ENCODE measurements around the gene NCOA4. TPM values are rescaled to one million over a fixed set of nuclear protein-coding genes. Genes with fewer than 3 reads are reported as not detected.
"Not testable (repeated sequence)": the region's sequence is repeated elsewhere in the genome, so short reads cannot be mapped to it uniquely, and the experiment has no call there.

Gene NCOA4
- total and polyA plus RNA-seq, 2 of the 8 experiments (the other 6 are each of a cell fraction or from before 2014, with no cell fraction given): 28.9 to 65.2 TPM

- H2BK120ac ChIP-seq (replicated peaks; ENCODE audit: low read depth, low read length); H3K23ac ChIP-seq (ENCODE audit: insufficient read length); H3K9me3 ChIP-seq (ENCODE audit: insufficient read depth in 2 of 2, low read depth in 1 of 2, low read length in 1 of 2); DNase-seq (ENCODE audit: low read depth in 1 of 2, low spot score in 2 of 2); H4K8ac ChIP-seq (ENCODE audit: extremely low read depth, insufficient read depth, low read length); H3K56ac ChIP-seq (replicated peaks; ENCODE audit: insufficient read length, low read depth, low read length); H2BK15ac ChIP-seq (ENCODE audit: low read length); H3K27me3 ChIP-seq (replicated peaks in 1 of 4; ENCODE audit: control insufficient read depth in 3 of 4, extremely low read depth in 1 of 4, insufficient read depth in 3 of 4, low read length in 3 of 4); H2BK5ac ChIP-seq (ENCODE audit: low read depth, low read length); H4K20me1 ChIP-seq (replicated peaks in 1 of 2; ENCODE audit: control insufficient read depth in 1 of 2, insufficient read depth in 2 of 2, low read length in 2 of 2); CTCF ChIA-PET (ENCODE audit: partially characterized antibody); FAIRE-seq; H3K23me2 ChIP-seq (ENCODE audit: low read depth, low read length); H3K27ac ChIP-seq (ENCODE audit: low read depth, low read length); H3K4me1 ChIP-seq (replicated peaks in 1 of 4; ENCODE audit: control insufficient read depth in 3 of 4, insufficient read depth in 4 of 4, low read length in 3 of 4); H3K18ac ChIP-seq (ENCODE audit: extremely low read depth, low read length); H3K14ac ChIP-seq (ENCODE audit: insufficient read length); H3K36me3 ChIP-seq (ENCODE audit: control insufficient read depth in 2 of 4, insufficient read depth in 4 of 4, low read length in 3 of 4); H2BK20ac ChIP-seq (ENCODE audit: low read length); H4K5ac ChIP-seq (ENCODE audit: insufficient read length, low read depth, low read length); H2AFZ ChIP-seq (ENCODE audit: low read length); H4K91ac ChIP-seq (replicated peaks; ENCODE audit: insufficient read length, low read length); H2BK12ac ChIP-seq (ENCODE audit: low read depth, low read length); H3K4ac ChIP-seq (replicated peaks; ENCODE audit: insufficient read length, low read depth, low read length); H2AK5ac ChIP-seq (ENCODE audit: low read depth, low read length); POLR2A ChIA-PET (ENCODE audit: partially characterized antibody); H3K79me1 ChIP-seq (ENCODE audit: low read depth, low read length): not testable (repeated sequence)
- Histone ChIP-seq H3K4me3 (ENCODE audit: extremely low read depth in 1 of 4, insufficient read depth in 2 of 4, low read depth in 3 of 4, low read length in 4 of 4) (peak overlapping the region; percentile 66 to 92 (median 82); a peak in 7 of 8 replicates), H3K79me2 (ENCODE audit: control insufficient read depth in 1 of 2, insufficient read depth in 2 of 2, low read length in 2 of 2) (peaks cover 12 to 83% of the 10 kb centered on the region in 2 experiments), H3K9ac (replicated peaks in 1 of 4; ENCODE audit: extremely low read depth in 1 of 4, low read depth in 3 of 4, low read length in 3 of 4) (peak overlapping the region in 1 of 4 experiments; percentile 74; a peak in 1 of 7 replicates), H3K4me2 (ENCODE audit: insufficient read depth in 1 of 2, low read depth in 2 of 2, low read length in 2 of 2) (peak overlapping the region; percentile 65 to 84)
- 69% methylated on average over 14 of the region's 14 CpGs; no CpG with 5 or more reads in 1 of the 2 experiments for WGBS, 2 experiments (ENCODE audit: extremely low coverage in 1 of 2, insufficient coverage in 1 of 2, insufficient read length in 1 of 2, insufficient replicate concordance in 2 of 2, low coverage in 1 of 2, low lambda C conversion rate in 2 of 2, missing lambda C conversion rate in 1 of 2)
Observed at GRCh38 chr10:45971019-45971418, 59.4 kb downstream of the NCOA4 start.

GRCh38 chr10:45962686-45963452, 67.6 kb downstream of the NCOA4 start:
- H3K14ac ChIP-seq (ENCODE audit: insufficient read length); H3K23me2 ChIP-seq (ENCODE audit: low read depth, low read length); H4K20me1 ChIP-seq (replicated peaks in 1 of 2; ENCODE audit: control insufficient read depth in 1 of 2, insufficient read depth in 2 of 2, low read length in 2 of 2); H4K91ac ChIP-seq (replicated peaks; ENCODE audit: insufficient read length, low read length); H3K27me3 ChIP-seq (replicated peaks in 1 of 4; ENCODE audit: control insufficient read depth in 3 of 4, extremely low read depth in 1 of 4, insufficient read depth in 3 of 4, low read length in 3 of 4); H3K9me3 ChIP-seq (ENCODE audit: insufficient read depth in 2 of 2, low read depth in 1 of 2, low read length in 1 of 2); H4K5ac ChIP-seq (ENCODE audit: insufficient read length, low read depth, low read length); CTCF ChIA-PET (ENCODE audit: partially characterized antibody); H2AK5ac ChIP-seq (ENCODE audit: low read depth, low read length); H4K8ac ChIP-seq (ENCODE audit: extremely low read depth, insufficient read depth, low read length); H3K27ac ChIP-seq (ENCODE audit: low read depth, low read length); H2BK120ac ChIP-seq (replicated peaks; ENCODE audit: low read depth, low read length); POLR2A ChIA-PET (ENCODE audit: partially characterized antibody); H2BK20ac ChIP-seq (ENCODE audit: low read length); H2AFZ ChIP-seq (ENCODE audit: low read length); H2BK15ac ChIP-seq (ENCODE audit: low read length); H3K18ac ChIP-seq (ENCODE audit: extremely low read depth, low read length); H3K4me1 ChIP-seq (replicated peaks in 1 of 4; ENCODE audit: control insufficient read depth in 3 of 4, insufficient read depth in 4 of 4, low read length in 3 of 4); H3K36me3 ChIP-seq (ENCODE audit: control insufficient read depth in 2 of 4, insufficient read depth in 4 of 4, low read length in 3 of 4); H3K79me1 ChIP-seq (ENCODE audit: low read depth, low read length); H3K4ac ChIP-seq (replicated peaks; ENCODE audit: insufficient read length, low read depth, low read length); H3K9ac ChIP-seq (replicated peaks in 1 of 4; ENCODE audit: extremely low read depth in 1 of 4, low read depth in 3 of 4, low read length in 3 of 4); H3K56ac ChIP-seq (replicated peaks; ENCODE audit: insufficient read length, low read depth, low read length); H3K23ac ChIP-seq (ENCODE audit: insufficient read length); H2BK5ac ChIP-seq (ENCODE audit: low read depth, low read length); H3K4me3 ChIP-seq (ENCODE audit: extremely low read depth in 1 of 4, insufficient read depth in 2 of 4, low read depth in 3 of 4, low read length in 4 of 4); H2BK12ac ChIP-seq (ENCODE audit: low read depth, low read length); H3K4me2 ChIP-seq (ENCODE audit: insufficient read depth in 1 of 2, low read depth in 2 of 2, low read length in 2 of 2); DNase-seq (ENCODE audit: low read depth in 1 of 2, low spot score in 2 of 2); FAIRE-seq: not testable (repeated sequence)
- 95% methylated on average over 6 of the region's 6 CpGs; no CpG with 5 or more reads in 1 of the 2 experiments for WGBS, 2 experiments (ENCODE audit: extremely low coverage in 1 of 2, insufficient coverage in 1 of 2, insufficient read length in 1 of 2, insufficient replicate concordance in 2 of 2, low coverage in 1 of 2, low lambda C conversion rate in 2 of 2, missing lambda C conversion rate in 1 of 2)
- peaks cover 0 to 29% of the 10 kb centered on the region in 2 experiments; a peak in 2 of 4 replicates for H3K79me2 ChIP-seq (ENCODE audit: control insufficient read depth in 1 of 2, insufficient read depth in 2 of 2, low read length in 2 of 2)
